ENCODE measurements around the gene GPC6.

- TF ChIP-seq EP300 (IDR thresholded peaks at IDR 0.05) (no peak), CTCF (IDR thresholded peaks at IDR 0.05) (no peak)
Observed at GRCh38 chr13:93672996-93673395, 446.4 kb downstream of the GPC6 start.

Measured in suprapubic skin (tissue), 3 donors.